Measurements from ENCODE around the gene ANKRD42. TPM values are rescaled to one million over a fixed set of nuclear protein-coding genes. Genes with fewer than 3 reads are reported as not detected.
A peak's percentile ranks its signal among the peaks of the same experiment; 100 is the strongest.

Gene ANKRD42
- polyA plus RNA-seq (ENCODE audit: low read depth in 6 of 6), result 10 to 100 TPM in 1 of 6 donors, 1 to 10 TPM in 5; 6.1 to 12.7 (median 7.5) TPM

DNA sequence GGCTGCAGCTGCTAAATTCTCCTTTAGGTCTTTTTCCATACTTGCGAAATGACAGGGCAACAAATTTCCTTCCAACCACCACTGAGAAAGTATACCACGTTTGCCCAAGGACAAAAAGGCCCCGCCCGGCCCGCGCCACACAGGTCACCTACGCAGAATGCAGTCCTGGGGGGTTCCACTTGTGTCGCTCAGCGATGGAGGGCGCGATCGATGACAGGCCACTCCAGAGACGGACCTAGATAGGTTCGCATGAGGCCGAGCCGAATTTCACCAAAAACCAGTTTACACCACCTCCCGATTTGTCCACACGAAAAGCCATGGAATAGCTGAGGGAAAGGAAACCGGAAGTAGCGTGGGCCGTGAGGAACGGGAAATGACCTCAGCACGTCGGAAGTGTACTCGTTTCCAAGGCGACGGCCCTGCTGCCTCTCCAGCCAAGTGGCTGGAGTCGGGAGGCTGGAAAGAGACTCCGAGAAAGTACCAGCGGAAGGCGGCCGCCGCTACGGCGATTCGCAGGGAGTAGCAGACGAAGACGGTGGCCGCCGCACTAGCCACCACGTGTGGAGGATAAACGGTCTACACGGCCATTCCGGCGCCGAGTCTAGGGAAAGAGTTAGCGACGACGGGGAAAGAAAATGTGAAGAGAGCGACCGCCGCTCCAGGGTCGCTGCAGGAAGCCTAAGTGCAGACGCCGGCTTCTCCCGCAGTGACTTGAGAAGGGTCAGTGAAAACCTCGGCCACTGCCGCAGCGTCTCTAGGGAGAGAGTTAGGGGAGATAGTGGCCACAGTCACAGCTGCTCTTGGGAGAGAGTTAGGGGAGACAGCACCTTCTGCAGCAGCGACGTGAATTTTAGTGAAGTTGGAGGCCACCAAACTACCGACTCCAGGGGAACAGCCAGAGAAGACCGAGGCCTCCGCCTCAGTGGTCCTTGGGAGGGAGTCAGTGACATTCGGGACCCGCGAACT, at the start of gene ANKRD42:
ANKRD42 (plus strand) TSS at position 398 of the 966 bp plus-strand sequence. CDS start 959 bp downstream, outside the sequence.
- peak within 1 kb of the TSS; percentile 96 to 100 (median 99) for H3K4me3 Mint-ChIP-seq

DNA sequence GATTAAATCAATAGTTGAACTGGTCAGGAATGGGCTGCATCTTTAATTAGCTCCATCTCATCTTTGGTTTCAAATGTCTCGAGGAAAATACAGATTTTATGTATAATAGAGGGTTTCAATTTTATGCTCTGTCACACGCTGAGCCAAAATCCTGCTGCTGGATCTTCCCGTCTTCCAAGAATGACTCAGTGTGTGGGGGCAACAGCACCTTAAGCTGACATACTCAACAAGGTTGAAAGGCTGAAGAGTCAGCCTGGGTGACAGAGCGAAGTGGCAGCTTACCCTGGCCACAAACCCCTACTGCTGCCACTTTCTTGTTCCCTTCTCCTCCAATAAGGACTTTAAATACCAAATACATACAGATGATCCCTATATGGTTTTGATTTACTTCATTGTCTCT, 45.6 kb upstream of the ANKRD42 start:
- Mint-ChIP-seq H3K36me3 (no peaks in the 10 kb centered on the region), H3K27ac (peak overlapping the region in 2 of 6 donors; percentile 13 to 59)
- ATAC-seq (ENCODE audit: low read depth in 2 of 2), result no peak

More for the DNA sequence above, at the start of gene ANKRD42:
- Mint-ChIP-seq H3K27me3 (no peaks in the 10 kb centered on the region), H3K27ac (peak within 1 kb of the TSS; percentile 98 to 100 (median 99)), H3K4me1 (peaks cover 41 to 48% (median 45%) of the 10 kb centered on the region in 3 donors), H3K9me3 (no peaks in the 10 kb centered on the region), H3K36me3 (peaks cover 3 to 13% of the 10 kb centered on the region in 2 donors)
- ATAC-seq (ENCODE audit: low read depth in 2 of 2), result peak; percentile 74 to 75
- DNase-seq, result peak; percentile 89

GRCh38 chr11:83150450-83150849, 43.1 kb upstream of the ANKRD42 start:
- H3K27me3 Mint-ChIP-seq, result no peaks in the 10 kb centered on the region
- no peak overlapping the region for H3K4me3 Mint-ChIP-seq
- H3K36me3 Mint-ChIP-seq, result no peaks in the 10 kb centered on the region
- H3K27ac Mint-ChIP-seq, result no peak overlapping the region
- no peaks in the 10 kb centered on the region for H3K9me3 Mint-ChIP-seq
- ATAC-seq (ENCODE audit: low read depth in 2 of 2) (no peak), DNase-seq (no peak)
- H3K4me1 Mint-ChIP-seq, result peaks cover 3 to 16% (median 9%) of the 10 kb centered on the region in 3 donors

More for the DNA sequence above, 45.6 kb upstream of the ANKRD42 start:
- H3K27me3 Mint-ChIP-seq, result no peaks in the 10 kb centered on the region
- no peak overlapping the region for H3K4me3 Mint-ChIP-seq
- DNase-seq, result no peak
- peaks cover 3 to 6% (median 6%) of the 10 kb centered on the region in 3 donors for H3K4me1 Mint-ChIP-seq
- H3K9me3 Mint-ChIP-seq, result no peaks in the 10 kb centered on the region

DNA sequence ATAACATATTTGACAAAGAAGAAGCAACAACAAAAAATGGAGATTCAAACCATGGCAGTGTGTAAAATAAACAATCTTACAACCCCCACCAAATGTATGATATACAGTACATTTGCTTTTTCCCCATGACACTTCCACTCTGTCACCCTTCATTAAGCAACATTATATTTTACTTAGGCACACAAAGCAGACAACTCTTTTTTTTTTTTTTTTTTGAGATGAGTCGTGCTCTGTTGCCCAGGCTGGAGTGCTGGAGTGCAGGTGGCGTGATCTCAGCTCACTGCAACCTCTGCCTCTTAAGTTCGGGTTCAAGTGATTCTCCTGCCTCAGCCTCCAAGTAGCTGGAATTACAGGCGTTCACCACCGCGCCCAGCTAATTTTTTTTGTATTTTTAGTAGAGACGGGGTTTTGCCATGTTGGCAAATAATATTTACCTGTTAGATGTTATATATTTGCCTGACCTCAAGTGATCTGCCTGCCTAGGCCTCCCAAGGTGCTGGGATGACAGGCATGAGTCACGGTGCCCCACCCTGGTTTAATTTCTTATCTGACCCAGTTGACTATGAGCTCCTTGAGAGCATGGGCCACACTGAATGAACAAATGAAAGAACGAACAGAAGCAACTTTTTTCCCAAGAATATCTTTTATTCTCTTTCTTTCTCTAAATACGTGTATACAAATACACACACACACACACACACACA, 42.1 kb upstream of the ANKRD42 start:
- DNase-seq, result no peak
- Mint-ChIP-seq H3K36me3 (no peaks in the 10 kb centered on the region), H3K4me3 (no peak overlapping the region), H3K9me3 (no peaks in the 10 kb centered on the region), H3K27me3 (no peaks in the 10 kb centered on the region), H3K27ac (peak overlapping the region in 2 of 6 donors; percentile 6 to 70), H3K4me1 (peaks cover 3 to 25% (median 15%) of the 10 kb centered on the region in 3 donors)
- ATAC-seq (ENCODE audit: low read depth in 2 of 2), result peak in 1 of 2 donors; percentile 24

DNA sequence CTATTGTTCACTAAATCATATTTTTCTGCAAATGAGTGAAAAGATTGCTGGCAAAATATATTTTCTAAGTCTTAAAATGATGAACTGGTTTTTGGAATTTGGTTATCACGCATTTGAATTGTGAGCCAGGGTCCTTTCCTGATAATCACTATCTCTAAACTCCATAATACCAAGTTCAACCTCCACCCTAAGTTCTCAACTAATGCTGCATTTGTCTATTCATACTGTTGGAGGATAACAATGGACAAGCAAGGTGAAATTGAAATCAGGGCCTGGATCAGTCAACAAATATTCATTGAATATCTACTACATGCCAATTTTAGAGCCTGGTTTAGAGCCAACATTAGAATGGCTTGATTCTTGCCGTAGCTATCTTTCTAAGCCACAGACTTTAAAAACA, 41.2 kb upstream of the ANKRD42 start:
- Mint-ChIP-seq H3K36me3 (peaks cover 0 to 6% of the 10 kb centered on the region in 2 donors), H3K27ac (no peak overlapping the region), H3K27me3 (no peaks in the 10 kb centered on the region), H3K4me1 (peaks cover 3 to 27% (median 21%) of the 10 kb centered on the region in 3 donors), H3K4me3 (peak overlapping the region in 1 of 8 donors; percentile 18), H3K9me3 (peaks cover 0 to 3% (median 0%) of the 10 kb centered on the region in 7 donors)
- DNase-seq, result no peak
- ATAC-seq (ENCODE audit: low read depth in 2 of 2), result no peak

GRCh38 chr11:83153764-83154163, 39.7 kb upstream of the ANKRD42 start:
- DNase-seq, result no peak
- ATAC-seq (ENCODE audit: low read depth in 2 of 2), result no peak
- H3K27ac Mint-ChIP-seq, result peak overlapping the region in 2 of 6 donors; percentile 51 to 76
- H3K9me3 Mint-ChIP-seq, result peaks cover 0 to 3% (median 0%) of the 10 kb centered on the region in 7 donors
- H3K36me3 Mint-ChIP-seq, result peaks cover 5 to 20% of the 10 kb centered on the region in 2 donors
- H3K4me3 Mint-ChIP-seq, result peak overlapping the region in 1 of 8 donors; percentile 76
- peaks cover 0 to 30% (median 27%) of the 10 kb centered on the region in 3 donors for H3K4me1 Mint-ChIP-seq
- H3K27me3 Mint-ChIP-seq, result no peaks in the 10 kb centered on the region

DNA sequence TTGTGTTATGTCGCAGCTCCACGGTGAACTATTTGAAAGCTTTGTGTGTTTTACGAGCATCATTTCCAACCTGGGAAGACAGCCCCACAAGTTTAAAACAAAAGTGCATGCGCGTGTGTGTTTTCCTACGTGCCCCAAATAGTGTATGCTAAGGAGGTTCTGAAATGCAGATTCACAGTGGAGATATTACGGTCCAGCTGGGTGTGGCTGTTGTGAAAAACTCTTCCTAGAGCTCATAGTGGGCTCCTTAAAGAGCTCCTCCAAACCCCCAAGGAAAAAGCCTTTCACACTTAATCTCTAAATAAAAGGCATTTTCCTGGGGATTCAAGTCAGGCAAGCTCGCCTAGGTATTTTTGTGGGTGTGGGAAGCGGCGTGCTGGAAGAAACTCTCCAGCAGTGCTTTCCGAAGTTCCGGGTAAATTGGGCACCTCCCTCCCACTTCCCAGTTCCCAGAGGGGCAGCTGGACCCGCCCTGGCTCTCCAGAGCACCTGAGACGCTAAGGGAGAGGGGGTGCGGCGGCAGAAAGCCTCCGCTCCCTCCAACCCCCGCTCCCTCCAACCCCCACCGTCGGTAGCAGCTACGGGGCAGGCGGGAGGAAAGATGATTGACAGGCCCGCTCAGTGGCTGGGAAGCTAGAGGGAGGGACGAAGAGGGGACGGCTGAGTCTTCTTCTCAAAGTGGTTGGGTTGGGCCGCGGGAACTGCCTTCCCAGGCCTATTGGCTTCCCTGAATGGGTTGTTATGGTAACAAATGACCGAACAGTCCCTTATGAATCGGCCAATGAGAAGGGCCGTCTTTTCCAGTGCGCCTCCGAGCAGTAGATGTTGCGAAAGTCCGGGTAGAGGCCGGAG, 37.1 kb upstream of the ANKRD42 start:
- H3K4me3 Mint-ChIP-seq, result peak overlapping the region; percentile 97 to 100 (median 100)
- H3K36me3 Mint-ChIP-seq, result peaks cover 11 to 20% of the 10 kb centered on the region in 2 donors
- H3K9me3 Mint-ChIP-seq, result peaks cover 0 to 3% (median 0%) of the 10 kb centered on the region in 7 donors
- DNase-seq (peak; percentile 96), ATAC-seq (ENCODE audit: low read depth in 2 of 2) (peak; percentile 85 to 88)
- H3K27me3 Mint-ChIP-seq, result no peaks in the 10 kb centered on the region
- peak overlapping the region; percentile 98 to 100 (median 100) for H3K27ac Mint-ChIP-seq
- H3K4me1 Mint-ChIP-seq, result peaks cover 18 to 49% (median 45%) of the 10 kb centered on the region in 3 donors

DNA sequence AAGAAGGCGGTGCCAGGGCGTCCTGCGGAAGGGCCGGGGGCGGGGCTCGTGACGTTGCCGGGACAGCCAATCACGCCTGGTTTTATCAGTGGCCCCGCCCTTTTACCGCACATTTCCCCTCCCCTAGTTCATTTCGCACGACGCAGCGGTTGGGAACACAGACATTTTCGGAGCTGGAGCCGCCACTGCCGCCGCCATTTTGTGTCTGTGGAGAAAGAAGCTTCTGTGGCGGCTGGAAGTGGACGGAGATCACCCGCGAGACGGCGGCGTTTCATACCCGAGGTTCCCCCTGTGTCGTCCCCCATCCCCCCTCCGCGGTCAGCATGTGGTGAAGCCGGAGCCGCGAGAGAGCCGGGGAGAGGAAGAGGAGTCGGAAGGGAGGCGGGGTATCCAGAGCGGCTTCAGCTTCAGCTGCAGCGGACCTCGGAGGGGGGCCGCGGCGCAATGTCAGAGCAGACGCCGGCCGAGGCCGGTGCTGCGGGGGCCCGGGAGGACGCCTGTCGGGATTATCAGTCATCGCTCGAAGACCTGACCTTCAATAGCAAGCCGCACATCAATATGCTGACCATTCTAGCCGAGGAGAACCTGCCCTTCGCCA, 36.4 kb upstream of the ANKRD42 start, which contains the start of gene PCF11:
PCF11 (plus strand) TSS at position 136 of the 598 bp plus-strand sequence; CDS start at position 445, 309 bp downstream.
- ATAC-seq (ENCODE audit: low read depth in 2 of 2) (peak; percentile 8 to 10), DNase-seq (no peak)
- H3K9me3 Mint-ChIP-seq, result peaks cover 0 to 3% (median 0%) of the 10 kb centered on the region in 7 donors
- peaks cover 11 to 20% of the 10 kb centered on the region in 2 donors for H3K36me3 Mint-ChIP-seq
- H3K27me3 Mint-ChIP-seq, result no peaks in the 10 kb centered on the region
- H3K27ac Mint-ChIP-seq, result peak within 1 kb of the TSS; percentile 98 to 100 (median 100)
- H3K4me3 Mint-ChIP-seq, result peak within 1 kb of the TSS; percentile 97 to 100 (median 100)
- H3K4me1 Mint-ChIP-seq, result peaks cover 25 to 55% (median 49%) of the 10 kb centered on the region in 3 donors

- peak; percentile 57 for DNase-seq
- Mint-ChIP-seq H3K4me1 (peaks cover 25 to 59% (median 55%) of the 10 kb centered on the region in 3 donors), H3K27ac (peak overlapping the region; percentile 98 to 100 (median 100)), H3K36me3 (peaks cover 11 to 20% of the 10 kb centered on the region in 2 donors), H3K4me3 (peak overlapping the region; percentile 97 to 100 (median 100)), H3K9me3 (peaks cover 0 to 3% (median 0%) of the 10 kb centered on the region in 7 donors), H3K27me3 (no peaks in the 10 kb centered on the region)
- no peak for ATAC-seq (ENCODE audit: low read depth in 2 of 2)
Observed at GRCh38 chr11:83157594-83158356, 35.7 kb upstream of the ANKRD42 start.

DNA sequence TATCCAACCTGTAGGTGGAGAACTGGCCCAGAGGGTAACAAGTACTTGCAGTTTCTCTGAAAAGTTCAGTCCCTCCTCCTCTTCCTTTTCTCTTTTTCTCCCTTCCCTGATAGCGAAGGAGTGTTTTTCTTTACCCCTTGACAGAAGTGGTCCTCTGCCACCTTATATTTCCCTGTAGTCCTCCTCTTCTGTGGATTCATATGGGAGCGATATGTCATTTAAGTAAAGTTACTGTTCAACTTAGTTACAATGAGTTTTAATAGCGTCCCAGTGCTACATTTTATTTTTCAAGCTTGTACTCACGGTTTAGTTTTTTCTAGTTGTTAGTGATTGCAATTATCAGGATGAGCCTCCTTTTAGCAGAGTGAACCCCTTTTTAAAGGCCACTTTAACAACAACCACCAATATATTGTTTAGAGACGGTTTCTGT, 35.1 kb upstream of the ANKRD42 start:
- DNase-seq (no peak), ATAC-seq (ENCODE audit: low read depth in 2 of 2) (no peak)
- Mint-ChIP-seq H3K27me3 (no peaks in the 10 kb centered on the region), H3K36me3 (peaks cover 11 to 20% of the 10 kb centered on the region in 2 donors), H3K27ac (peak overlapping the region; percentile 98 to 100 (median 100)), H3K4me1 (peaks cover 25 to 59% (median 56%) of the 10 kb centered on the region in 3 donors), H3K9me3 (peaks cover 0 to 3% (median 0%) of the 10 kb centered on the region in 7 donors), H3K4me3 (peak overlapping the region; percentile 97 to 100 (median 100))

Measured in naive B cell (primary cell).